Heart left ventricle (tissue), 16 donors: ENCODE results near the gene FGFR1OP2. TPM values are rescaled to one million over a fixed set of nuclear protein-coding genes. Genes with fewer than 3 reads are reported as not detected.
A peak's percentile ranks its signal among the peaks of the same experiment; 100 is the strongest.

Experiments
- ATAC-seq, 4 donors: fragments of 200-7000 bp; cut with Tn5 transposase; one replicate each; pipeline ENCODE4 v1.9.1; 2020 to 2022; ENCODE audit warnings: moderate library complexity in 4 of 4, mild to moderate bottlenecking in 3 of 4, moderate number of reproducible peaks in 1 of 4
- DNase-seq, 5 donors: peaks; one replicate each; pipeline ENCODE4 v3.0.0-alpha.2; 2020
- H3K27ac ChIP-seq, 12 donors: fragments of 200-600 bp; sonication (generic) in 4 of 12; one replicate each; pipeline versions ENCODE4 v1.5.0 to v1.8.0; 2016 to 2022; ENCODE audit warnings: mild to moderate bottlenecking in 2 of 12
- H3K27me3 ChIP-seq, 9 donors: fragments of 200-600 bp; sonication (generic) in 2 of 9; one replicate each; pipeline versions ENCODE4 v1.5.1 to v1.8.0; 2016 to 2022; ENCODE audit warnings: mild to moderate bottlenecking in 3 of 9
- H3K36me3 ChIP-seq, 9 donors: fragments of 200-600 bp; sonication (generic) in 2 of 9; one replicate each; pipeline versions ENCODE4 v1.5.0 to v1.8.0; 2018 to 2022; ENCODE audit warnings: mild to moderate bottlenecking in 2 of 9
- H3K4me1 ChIP-seq, 12 donors: fragments of 200-600 bp; sonication (generic) in 4 of 12; one replicate each; pipeline versions ENCODE4 v1.5.0 to v1.8.0; 2016 to 2022; ENCODE audit warnings: mild to moderate bottlenecking in 3 of 12
- H3K4me3 ChIP-seq, 12 donors: fragments of 200-600 bp; sonication (generic) in 4 of 12; one replicate each; pipeline versions ENCODE4 v1.5.0 to v1.8.0; 2017 to 2022; ENCODE audit warnings: mild to moderate bottlenecking in 9 of 12, moderate library complexity in 4 of 12
- H3K9me3 ChIP-seq, 12 donors: fragments of 200-600 bp; sonication (generic) in 4 of 12; one replicate each; pipeline versions ENCODE4 v1.5.0 to v1.8.0; 2016 to 2022; ENCODE audit warnings: mild to moderate bottlenecking in 1 of 12
- POLR2A ChIP-seq, 2 donors: fragments of 450-650 bp; IDR thresholded peaks; one replicate each; pipeline ENCODE4 v1.6.1; 2017; ENCODE audit warnings: antibody characterized with exemption in 2 of 2, mild to moderate bottlenecking in 2 of 2, moderate library complexity in 2 of 2
- WGBS, 4 donors: extraction: QIAGEN DNeasy Blood & Tissue Kit in 2 of 4; methylation state at CpG; one replicate each; pipeline versions ENCODE4 v1.1.5 to v1.1.7; 2013 to 2018; 5-methylcytosine and 5-hydroxymethylcytosine counted together
- intact Hi-C, 10 donors: fragments of 100-400 bp; cut with DNase I; formaldehyde crosslinking; loops; one replicate each; pipeline versions ENCODE4 v1.11.1 to v1.14.2; 2022
- long read RNA-seq, 3 donors: library from polyadenylated mRNA; unstranded; transcript quantifications; one replicate each; pipeline ENCODE4 v2.0.0, GENCODE V29; 2020 to 2021
- polyA plus RNA-seq, 2 donors: library from polyadenylated mRNA; stranded (reverse); fragments of 200-250 nt; gene quantifications; one replicate each; pipeline ENCODE4 v1.2.3, GENCODE V29; 2013
- total RNA-seq, 9 donors: library from RNA; depleted of rRNA in 2 of 9; stranded (reverse); fragments of >200 nt in 2 of 9; fragmentation: NEBNext Ultra II Directional in 3 of 9; extraction: Animal tissue kit (Norgen Biotek cat#: 25700) in 3 of 9; gene quantifications; one replicate each; pipeline versions ENCODE4 v1.1.0 to v1.2.4, GENCODE V29; 2016 to 2023
- TF ChIP-seq, protein P1 (sequence below), 12 donors: fragments of 200-600 bp; sonication (generic) in 4 of 12; IDR thresholded peaks; one replicate each; pipeline versions ENCODE4 v1.5.0 to v1.8.0; 2018 to 2022; ENCODE audit warnings: antibody characterized with exemption in 12 of 12, mild to moderate bottlenecking in 5 of 12
- donor health status: ischemic (EF 13 %, LVEDD 7.1; RV severe dilation, severe dysfunction).
- donor health status: healthy with polysubstance abuse.
- donor health status: DM: no; HTN: yes; CAD: no.
- donor health status: DM: no; HTN: no; CAD: no.
- donor health status: ischemic (EF 25% LVEDD 6.9; RV normal size, moderate dysfunction).
- donor health status: ischemic (EF 25% LVEDD 5.7; RV mildly dilated, moderate dysfunction).
- donor health status: healthy.
- donor health status: DM: yes; HTN: yes; CAD: no.
- donor health status: ischemic (EF 35%, LVEDD 5.7; RV mildly dilated, moderate dysfunction).
- donor health status: nonischemic (EF 11% LVEDD 7.7; RV severe dilation, severe dysfunction).
- donor health status: DM: yes; HTN: yes; CAD: no.
- donor health status: PGD.
- donor health status: ischemic (EF 29% LVEDD 5.4; RV normal size, mild dysfunction).
- donor health status: nonischemic (EF 23%, LVEDD 6.1; RV moderate dilation, normal function).

Gene FGFR1OP2
- total RNA-seq (10 to 100 TPM; 26.3 to 54.9 (median 30.8) TPM), polyA plus RNA-seq (10 to 100 TPM; 28.0 to 44.2 TPM)
- long read RNA-seq, donor 1, transcript FGFR1OP2-201 (7 exons, 2,924 nt), result major isoform, 20 of 47 reads
- long read RNA-seq, donor 1, transcript FGFR1OP2-202 (6 exons, 2,790 nt), result minor isoform, 17 of 47 reads
- long read RNA-seq, donor 1, partial matches to known transcripts, result 0 of 47 reads
- long read RNA-seq, donor 1, other reads (novel, unspliced or antisense), result 5 of 47 reads
- long read RNA-seq, donor 2, transcript FGFR1OP2-206 (5 exons, 956 nt), result minor isoform, 22 of 98 reads
- long read RNA-seq, donor 2, transcript FGFR1OP2-202 (6 exons, 2,790 nt), result minor isoform, 35 of 98 reads
- long read RNA-seq, donor 2, transcript FGFR1OP2-201 (7 exons, 2,924 nt), result major isoform, 40 of 98 reads
- long read RNA-seq, donor 2, partial matches to known transcripts, result 0 of 98 reads
- long read RNA-seq, donor 2, other reads (novel, unspliced or antisense), result 0 of 98 reads
- long read RNA-seq, donor 3, transcript FGFR1OP2-202 (6 exons, 2,790 nt), result major isoform, 12 of 30 reads
- long read RNA-seq, donor 3, transcript FGFR1OP2-206 (5 exons, 956 nt), result minor isoform, 8 of 30 reads
- long read RNA-seq, donor 3, transcript FGFR1OP2-201 (7 exons, 2,924 nt), result minor isoform, 9 of 30 reads
- long read RNA-seq, donor 3, partial matches to known transcripts, result 0 of 30 reads
- long read RNA-seq, donor 3, other reads (novel, unspliced or antisense), result 1 of 30 reads

DNA sequence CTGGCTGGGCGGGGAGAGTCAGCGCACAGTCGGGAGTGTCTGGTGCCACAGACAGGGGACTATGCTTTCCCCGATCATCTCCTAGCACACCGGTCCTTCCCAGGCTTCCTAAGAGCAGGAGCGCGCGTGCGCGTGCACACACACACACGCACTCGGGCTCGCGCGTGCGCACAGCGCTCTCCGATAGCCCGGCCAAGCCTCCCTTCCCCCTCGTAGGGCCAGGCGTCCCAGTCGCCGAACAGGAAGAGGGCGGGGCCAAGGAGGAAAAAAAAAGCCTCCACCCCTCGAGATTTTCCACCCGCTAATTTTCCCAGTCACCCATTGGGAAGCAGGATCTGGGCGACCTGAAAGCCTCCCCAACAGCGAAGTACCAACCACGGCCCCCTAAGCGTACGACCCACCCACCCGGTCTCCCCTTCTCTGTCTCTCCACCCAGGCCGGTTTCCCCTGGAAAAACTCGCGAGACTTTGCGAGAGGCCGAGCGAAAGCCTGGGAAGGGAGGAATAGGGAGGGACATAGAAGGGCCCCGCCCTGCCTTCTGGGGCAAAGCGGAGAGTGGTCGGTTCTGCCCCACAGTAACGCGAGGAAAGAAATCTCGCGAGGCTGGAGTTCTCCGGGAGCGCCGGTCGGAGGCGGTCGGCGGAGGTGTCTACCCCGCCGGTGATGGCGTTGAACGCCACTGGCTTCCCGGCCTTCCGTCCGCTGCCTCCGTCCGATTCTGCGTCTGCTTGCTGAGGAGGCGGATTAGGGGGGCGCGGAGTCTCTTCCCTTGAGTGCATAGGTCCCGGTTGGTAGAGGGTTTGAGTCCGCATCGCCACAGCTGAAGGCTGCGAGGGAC is at the start of gene FGFR1OP2, which contains the start of gene INTS13:
Gene FGFR1OP2, plus strand, starts transcription at position 608 of the 838 bp plus-strand sequence. CDS start 15,689 bp downstream, outside the sequence.
Gene INTS13, minus strand, starts transcription at position 119 of the 838 bp plus-strand sequence. CDS start 1,178 bp downstream, outside the sequence.
- WGBS, 4 donors, result 0 to 1% (median 0%) methylated on average over 62 to 69 of the region's 69 CpGs
- peaks cover 3 to 69% (median 39%) of the 10 kb centered on the region in 12 donors for H3K4me1 ChIP-seq
- ATAC-seq (peak; percentile 97 to 99 (median 98)), DNase-seq (peak; percentile 99 to 100 (median 99))
- H3K27me3 ChIP-seq, result no peaks in the 10 kb centered on the region
- peak within 1 kb of the TSS; percentile 94 to 98 (median 97) for H3K27ac ChIP-seq
- H3K4me3 ChIP-seq, result peak within 1 kb of the TSS; percentile 70 to 97 (median 88)
- peaks cover 0 to 10% (median 1%) of the 10 kb centered on the region in 9 donors for H3K36me3 ChIP-seq
- no peaks in the 10 kb centered on the region for H3K9me3 ChIP-seq
- intact Hi-C loops, result loop anchor here in 9 of 10 donors (1.0 to 10.0 kb wide), 8 partner anchors 74 to 369 kb away; partner anchors contain the start of genes TM7SF3 (in 8 of the 9) and STK38L (in 1 of the 9)
- TF ChIP-seq, protein P1, sequence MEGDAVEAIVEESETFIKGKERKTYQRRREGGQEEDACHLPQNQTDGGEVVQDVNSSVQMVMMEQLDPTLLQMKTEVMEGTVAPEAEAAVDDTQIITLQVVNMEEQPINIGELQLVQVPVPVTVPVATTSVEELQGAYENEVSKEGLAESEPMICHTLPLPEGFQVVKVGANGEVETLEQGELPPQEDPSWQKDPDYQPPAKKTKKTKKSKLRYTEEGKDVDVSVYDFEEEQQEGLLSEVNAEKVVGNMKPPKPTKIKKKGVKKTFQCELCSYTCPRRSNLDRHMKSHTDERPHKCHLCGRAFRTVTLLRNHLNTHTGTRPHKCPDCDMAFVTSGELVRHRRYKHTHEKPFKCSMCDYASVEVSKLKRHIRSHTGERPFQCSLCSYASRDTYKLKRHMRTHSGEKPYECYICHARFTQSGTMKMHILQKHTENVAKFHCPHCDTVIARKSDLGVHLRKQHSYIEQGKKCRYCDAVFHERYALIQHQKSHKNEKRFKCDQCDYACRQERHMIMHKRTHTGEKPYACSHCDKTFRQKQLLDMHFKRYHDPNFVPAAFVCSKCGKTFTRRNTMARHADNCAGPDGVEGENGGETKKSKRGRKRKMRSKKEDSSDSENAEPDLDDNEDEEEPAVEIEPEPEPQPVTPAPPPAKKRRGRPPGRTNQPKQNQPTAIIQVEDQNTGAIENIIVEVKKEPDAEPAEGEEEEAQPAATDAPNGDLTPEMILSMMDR (IDR thresholded peaks at IDR 0.05), result no peak
- TF ChIP-seq POLR2A (IDR thresholded peaks at IDR 0.05), result peak; percentile 77 to 98

DNA sequence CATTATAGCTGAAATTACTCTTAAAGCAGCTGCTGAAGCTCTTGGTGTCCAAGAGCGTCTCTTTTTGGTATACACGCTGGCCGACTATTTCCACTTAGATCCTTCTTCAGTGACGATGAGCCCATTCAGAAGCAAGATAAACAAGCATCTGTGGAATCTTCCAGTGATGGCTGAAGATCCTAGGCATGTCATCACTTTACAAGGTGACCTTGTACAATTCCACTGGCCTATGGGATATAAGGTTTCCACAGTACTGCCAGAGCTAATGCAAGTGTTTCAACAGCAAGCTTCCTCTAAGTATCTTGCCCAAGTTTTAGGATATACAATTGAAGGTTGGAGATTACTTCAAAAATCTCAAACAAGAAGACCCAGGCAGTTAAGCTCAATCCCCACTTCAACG is 47.5 kb upstream of the FGFR1OP2 start:
- H3K27me3 ChIP-seq, result no peaks in the 10 kb centered on the region
- intact Hi-C loops, result no loop called here
- WGBS, 4 donors, result 68 to 79% (median 73%) methylated on average over 5 of the region's 5 CpGs
- H3K36me3 ChIP-seq, result no peaks in the 10 kb centered on the region
- no peaks in the 10 kb centered on the region for H3K4me1 ChIP-seq
- no peak for ATAC-seq
- H3K27ac ChIP-seq, result no peak overlapping the region
- no peak for DNase-seq
- no peaks in the 10 kb centered on the region for H3K9me3 ChIP-seq
- TF ChIP-seq POLR2A (IDR thresholded peaks at IDR 0.05), result no peak
- TF ChIP-seq, protein P1 (IDR thresholded peaks at IDR 0.05), result no peak
- H3K4me3 ChIP-seq, result no peak overlapping the region

DNA sequence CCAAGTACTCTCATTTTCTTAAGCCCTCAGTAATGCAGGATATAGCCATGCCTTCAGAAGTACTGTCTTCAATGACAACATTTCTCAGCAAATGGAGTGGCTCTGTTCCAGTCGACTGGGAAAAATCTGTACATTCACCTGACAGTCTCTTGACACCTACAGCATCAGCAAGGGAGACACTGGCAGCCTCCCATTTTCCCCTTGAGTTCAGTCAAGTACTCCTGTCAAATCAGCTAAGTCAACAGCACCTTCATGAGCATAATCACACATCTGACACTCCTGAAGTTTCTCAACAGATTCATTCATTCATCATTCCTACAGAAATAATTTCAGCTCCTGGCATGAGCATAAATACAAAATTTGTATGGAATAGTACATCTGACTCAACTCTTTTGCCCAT is 46.6 kb upstream of the FGFR1OP2 start:
- Histone ChIP-seq H3K36me3 (no peaks in the 10 kb centered on the region), H3K4me3 (no peak overlapping the region), H3K9me3 (no peaks in the 10 kb centered on the region), H3K27ac (no peak overlapping the region), H3K4me1 (no peaks in the 10 kb centered on the region), H3K27me3 (no peaks in the 10 kb centered on the region)
- 28 to 68% (median 57%) methylated on average over 1 of the region's 1 CpG for WGBS, 4 donors
- intact Hi-C loops, result no loop called here
- ATAC-seq (no peak), DNase-seq (no peak)
- TF ChIP-seq, protein P1 (IDR thresholded peaks at IDR 0.05), result no peak
- TF ChIP-seq POLR2A (IDR thresholded peaks at IDR 0.05), result no peak
